Neural progenitor cell (in vitro differentiated cells): Measurements from ENCODE around the gene VIM. TPM values are rescaled to one million over a fixed set of nuclear protein-coding genes. Genes with fewer than 3 reads are reported as not detected.
A peak's percentile ranks its signal among the peaks of the same experiment; 100 is the strongest.

Experiments
- DNase-seq: peaks from one replicate; pipeline ENCODE4 v3.0.0-alpha.2; 2016; ENCODE audit warnings: low spot score
- H2AFZ ChIP-seq: fragments of 200-600 bp; sonication (generic); replicated peaks from 2 replicates; pipeline ENCODE4 v1.6.1; 2016; ENCODE audit warnings: antibody characterized with exemption
- H3F3A ChIP-seq: fragments of 200-600 bp; sonication (generic); 2 replicates; pipeline ENCODE4 v1.6.1; 2016; ENCODE audit warnings: antibody characterized with exemption, low read depth
- H3K27ac ChIP-seq: fragments of 200-600 bp; sonication (generic); 2 replicates; pipeline ENCODE4 v1.5.1; 2016; ENCODE audit warnings: mild to moderate bottlenecking
- H3K27me3 ChIP-seq: fragments of 200-600 bp; sonication (generic); 2 replicates; pipeline ENCODE4 v1.6.1; 2016; ENCODE audit warnings: mild to moderate bottlenecking, moderate library complexity
- H3K36me3 ChIP-seq: fragments of 200-600 bp; sonication (generic); 2 replicates; pipeline ENCODE4 v1.5.1; 2016
- H3K4me1 ChIP-seq: fragments of 200-600 bp; sonication (generic); 2 replicates; pipeline ENCODE4 v1.6.1; 2016; ENCODE audit warnings: mixed run types
- H3K4me2 ChIP-seq: fragments of 200-600 bp; sonication (generic); 2 replicates; pipeline ENCODE4 v1.6.1; 2016
- H3K4me3 ChIP-seq: fragments of 200-600 bp; sonication (generic); 2 replicates; pipeline ENCODE4 v1.5.1; 2016
- H3K79me2 ChIP-seq: fragments of 200-600 bp; sonication (generic); 2 replicates; pipeline ENCODE4 v1.6.1; 2016; ENCODE audit warnings: low read depth
- H3K9ac ChIP-seq: fragments of 200-600 bp; sonication (generic); 2 replicates; pipeline ENCODE4 v1.6.1; 2016
- H3K9me3 ChIP-seq: fragments of 200-600 bp; sonication (generic); 2 replicates; pipeline ENCODE4 v1.5.1; 2016; ENCODE audit warnings: low read depth
- H4K20me1 ChIP-seq: fragments of 200-600 bp; sonication (generic); 2 replicates; pipeline ENCODE4 v1.6.1; 2016; ENCODE audit warnings: low read depth
- H3K27ac Mint-ChIP-seq: 3 replicates; pipeline ENCODE4 v1.8.0; 2021; ENCODE audit warnings: mixed read lengths
- H3K27me3 Mint-ChIP-seq: 2 replicates; pipeline ENCODE4 v1.8.0; 2022; ENCODE audit warnings: low read depth, mild to moderate bottlenecking, inconsistent platforms, moderate library complexity, mixed read lengths; ENCODE audit not compliant: insufficient read depth
- H3K36me3 Mint-ChIP-seq: 3 replicates; pipeline ENCODE4 v1.8.0; 2021; ENCODE audit warnings: mixed read lengths
- H3K4me1 Mint-ChIP-seq: 3 replicates; pipeline ENCODE4 v1.8.0; 2021; ENCODE audit warnings: mixed read lengths
- H3K4me3 Mint-ChIP-seq: 3 replicates; pipeline ENCODE4 v1.8.0; 2021; ENCODE audit warnings: mild to moderate bottlenecking, moderate library complexity, mixed read lengths
- H3K9me3 Mint-ChIP-seq: 3 replicates; pipeline ENCODE4 v1.8.0; 2020; ENCODE audit warnings: mixed read lengths
- CTCF ChIP-seq: fragments of 200-600 bp; sonication (generic); IDR thresholded peaks from 2 replicates; pipeline ENCODE4 v1.5.1; 2017; ENCODE audit warnings: antibody characterized with exemption, mild to moderate bottlenecking
- EZH2 ChIP-seq: fragments of 200-600 bp; sonication (generic); IDR thresholded peaks from 2 replicates; pipeline ENCODE4 v1.6.1; 2017; ENCODE audit warnings: antibody characterized with exemption, mild to moderate bottlenecking, moderate library complexity
- EZH2phosphoT487 ChIP-seq: fragments of 200-600 bp; sonication (generic); IDR thresholded peaks from 2 replicates; pipeline ENCODE4 v1.6.1; 2017; ENCODE audit warnings: antibody characterized with exemption
- total RNA-seq: library from RNA; depleted of rRNA; stranded (reverse); fragments of >200 nt; gene quantifications from 2 replicates; pipeline ENCODE4 v1.2.3, GENCODE V29; 2015; ENCODE audit warnings: low replicate concordance

The VIM gene
- total RNA-seq, 1 donor from 2014 or later, result 727 TPM

- no peaks in the 10 kb centered on the region for H3K27me3 Mint-ChIP-seq
- H3K36me3 Mint-ChIP-seq, result no peaks in the 10 kb centered on the region
- H3K9me3 ChIP-seq, result no peaks in the 10 kb centered on the region
- DNase-seq, result no peak
- no peak overlapping the region for H3K4me3 ChIP-seq
- H2AFZ ChIP-seq, result peak overlapping the region; percentile 64
- H3K9me3 Mint-ChIP-seq, result no peaks in the 10 kb centered on the region
- H3K4me1 Mint-ChIP-seq, result peaks cover 31% of the 10 kb centered on the region
- H3K27me3 ChIP-seq, result no peaks in the 10 kb centered on the region
- TF ChIP-seq CTCF (no peak), EZH2phosphoT487 (no peak), EZH2 (no peak)
- peaks cover 17% of the 10 kb centered on the region for H3K4me1 ChIP-seq
- H3K27ac ChIP-seq, result no peak overlapping the region
- peaks cover 4% of the 10 kb centered on the region for H3F3A ChIP-seq
- H3K27ac Mint-ChIP-seq, result no peak overlapping the region
- H3K9ac ChIP-seq, result no peak overlapping the region
- H3K4me3 Mint-ChIP-seq, result no peak overlapping the region
- no peak overlapping the region for H3K4me2 ChIP-seq
- no peaks in the 10 kb centered on the region for H3K79me2 ChIP-seq
- H4K20me1 ChIP-seq, result no peaks in the 10 kb centered on the region
- H3K36me3 ChIP-seq, result no peaks in the 10 kb centered on the region
Measured at GRCh38 chr10:17208476-17208875, 19.6 kb upstream of the VIM start.

GRCh38 chr10:17209302-17209701 lies 18.7 kb upstream of the VIM start:
- Histone ChIP-seq H2AFZ (peak overlapping the region; percentile 59), H3K9me3 (no peaks in the 10 kb centered on the region), H3K4me1 (peaks cover 17% of the 10 kb centered on the region), H4K20me1 (no peaks in the 10 kb centered on the region), H3K4me2 (no peak overlapping the region), H3F3A (peaks cover 4% of the 10 kb centered on the region), H3K36me3 (no peaks in the 10 kb centered on the region), H3K79me2 (no peaks in the 10 kb centered on the region), H3K27ac (no peak overlapping the region), H3K4me3 (no peak overlapping the region), H3K27me3 (no peaks in the 10 kb centered on the region), H3K9ac (no peak overlapping the region)
- H3K9me3 Mint-ChIP-seq, result no peaks in the 10 kb centered on the region
- no peak for DNase-seq
- TF ChIP-seq EZH2phosphoT487 (no peak), EZH2 (no peak), CTCF (no peak)
- H3K4me3 Mint-ChIP-seq, result no peak overlapping the region
- no peaks in the 10 kb centered on the region for H3K27me3 Mint-ChIP-seq
- no peaks in the 10 kb centered on the region for H3K36me3 Mint-ChIP-seq
- H3K27ac Mint-ChIP-seq, result no peak overlapping the region
- H3K4me1 Mint-ChIP-seq, result peaks cover 28% of the 10 kb centered on the region

- Mint-ChIP-seq H3K36me3 (no peaks in the 10 kb centered on the region), H3K27me3 (no peaks in the 10 kb centered on the region), H3K9me3 (no peaks in the 10 kb centered on the region), H3K4me1 (peaks cover 26% of the 10 kb centered on the region), H3K27ac (no peak overlapping the region), H3K4me3 (no peak overlapping the region)
- H3K27ac ChIP-seq, result no peak overlapping the region
- no peaks in the 10 kb centered on the region for H4K20me1 ChIP-seq
- no peak for DNase-seq
- H3K9ac ChIP-seq, result no peak overlapping the region
- no peaks in the 10 kb centered on the region for H3K79me2 ChIP-seq
- peaks cover 4% of the 10 kb centered on the region for H3F3A ChIP-seq
- peaks cover 17% of the 10 kb centered on the region for H3K4me1 ChIP-seq
- no peak overlapping the region for H3K4me3 ChIP-seq
- H3K27me3 ChIP-seq, result no peaks in the 10 kb centered on the region
- no peaks in the 10 kb centered on the region for H3K36me3 ChIP-seq
- no peak overlapping the region for H2AFZ ChIP-seq
- H3K4me2 ChIP-seq, result no peak overlapping the region
- H3K9me3 ChIP-seq, result no peaks in the 10 kb centered on the region
- TF ChIP-seq EZH2, result no peak
- no peak for TF ChIP-seq CTCF
- no peak for TF ChIP-seq EZH2phosphoT487
Measured at GRCh38 chr10:17209881-17210280, 18.2 kb upstream of the VIM start.

- DNase-seq, result no peak
- peak overlapping the region; percentile 42 for H3K27ac Mint-ChIP-seq
- no peak overlapping the region for H3K4me3 Mint-ChIP-seq
- H3K9me3 Mint-ChIP-seq, result no peaks in the 10 kb centered on the region
- no peaks in the 10 kb centered on the region for H3K27me3 Mint-ChIP-seq
- H3K9me3 ChIP-seq, result no peaks in the 10 kb centered on the region
- peaks cover 17% of the 10 kb centered on the region for H3K4me1 ChIP-seq
- H3F3A ChIP-seq, result peaks cover 4% of the 10 kb centered on the region
- H3K4me3 ChIP-seq, result no peak overlapping the region
- H3K27ac ChIP-seq, result no peak overlapping the region
- no peaks in the 10 kb centered on the region for H3K36me3 ChIP-seq
- TF ChIP-seq EZH2phosphoT487 (no peak), EZH2 (no peak), CTCF (no peak)
- H3K4me2 ChIP-seq, result no peak overlapping the region
- no peaks in the 10 kb centered on the region for H3K27me3 ChIP-seq
- no peaks in the 10 kb centered on the region for H4K20me1 ChIP-seq
- H3K9ac ChIP-seq, result no peak overlapping the region
- H2AFZ ChIP-seq, result no peak overlapping the region
- H3K4me1 Mint-ChIP-seq, result peaks cover 30% of the 10 kb centered on the region
- no peaks in the 10 kb centered on the region for H3K36me3 Mint-ChIP-seq
- H3K79me2 ChIP-seq, result no peaks in the 10 kb centered on the region
Measured at GRCh38 chr10:17210361-17210760, 17.7 kb upstream of the VIM start.
